Right lobe of liver (tissue), 4 donors: ENCODE results near the gene SLC13A3.

ENCODE experiments used
- CTCF ChIP-seq, 4 donors: fragments of 200-600 bp in 3 of 4; fragments of 450-650 bp in 1 of 4; IDR thresholded peaks; one replicate each; pipeline versions ENCODE4 v1.5.1 to v1.8.0; 2016 to 2022; ENCODE audit warnings: antibody characterized with exemption in 4 of 4, mild to moderate bottlenecking in 2 of 4
- POLR2A ChIP-seq: fragments of 450-650 bp; IDR thresholded peaks from one replicate; pipeline ENCODE4 v1.6.1; 2017; ENCODE audit warnings: antibody characterized with exemption, mild to moderate bottlenecking
- donor health status: DM: no; HTN: no; CAD: no.
- donor health status: DM: no; HTN: no; CAD: no.
- donor health status: DM: no; HTN: yes; CAD: no.

GRCh38 chr20:46701057-46701456, 49.8 kb upstream of the SLC13A3 start:
- TF ChIP-seq POLR2A (no peak), CTCF (IDR thresholded peaks at IDR 0.05) (no peak)
